Endometrial microvascular endothelial cells (primary cell): ENCODE results near the gene PRDM2. TPM values are rescaled to one million over a fixed set of nuclear protein-coding genes. Genes with fewer than 3 reads are reported as not detected.
"Not testable (repeated sequence)": the region's sequence is repeated elsewhere in the genome, so short reads cannot be mapped to it uniquely, and the experiment has no call there.

ENCODE experiments used
- in situ Hi-C: cut with HindIII; loops from 2 replicates; pipeline ENCODE4 v1.10.0; 2017; ENCODE audit warnings: low sequenced_read_pairs, low pct_unique_long_range_greater_than_20kb; ENCODE audit errors: inconsistent ontology term
- total RNA-seq: library from RNA; depleted of rRNA; stranded (reverse); fragments of >200 nt; gene quantifications from one replicate; pipeline ENCODE4 v1.2.3, GENCODE V29; 2015; ENCODE audit errors: inconsistent ontology term

PRDM2 gene
- total RNA-seq, 1 donor from 2014 or later, result 8.8 TPM

DNA sequence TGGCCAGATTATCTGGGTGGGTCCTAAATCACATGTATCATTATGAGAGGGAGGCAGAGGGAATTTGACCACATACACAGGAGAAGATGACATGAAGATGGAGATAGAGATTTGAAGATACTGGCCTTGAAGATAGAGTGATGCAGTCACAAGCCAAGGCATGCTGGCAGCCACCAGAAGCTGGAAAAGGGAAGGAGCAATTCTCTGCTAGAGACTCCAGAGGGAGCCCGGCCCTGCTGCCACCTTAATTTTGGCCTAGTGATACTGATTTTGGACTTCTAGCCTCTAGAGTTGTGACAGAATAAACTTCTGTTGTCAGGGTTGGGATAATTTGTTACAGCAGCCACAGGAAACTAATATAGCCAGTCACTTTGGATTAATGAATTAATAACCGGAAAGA, 2.2 kb upstream of the PRDM2 start:
- in situ Hi-C loops, result no loop called here

- in situ Hi-C loops, result no loop called here
These were observed 478 bp upstream of the PRDM2 start for GRCh38 chr1:13699510-13699909.

GRCh38 chr1:13700521-13701270, 708 bp downstream of the PRDM2 start:
- in situ Hi-C loops, result no loop called here

DNA sequence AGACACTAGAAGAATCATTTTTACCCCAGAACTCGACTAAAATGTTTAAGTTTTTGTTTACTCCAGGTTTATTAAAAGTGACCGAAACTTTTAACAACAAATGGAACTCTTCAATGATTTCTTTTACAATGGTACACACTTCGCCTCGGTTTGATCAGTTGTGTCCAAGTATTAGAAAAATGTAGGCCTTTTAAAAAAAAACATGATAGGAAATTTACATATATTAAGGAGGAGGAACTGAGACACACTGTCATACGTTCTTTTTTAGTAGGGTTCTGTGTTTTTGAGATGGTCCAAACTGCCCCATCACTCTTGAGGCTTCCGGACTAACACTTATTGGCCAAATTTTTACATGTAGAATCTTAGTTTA, 1.3 kb downstream of the PRDM2 start:
- in situ Hi-C loops, result no loop called here

GRCh38 chr1:13702425-13703127, 2.6 kb downstream of the PRDM2 start:
- in situ Hi-C loops, result no loop called here

GRCh38 chr1:13703128-13703513, 3.1 kb downstream of the PRDM2 start:
- in situ Hi-C loops, result no loop called here

DNA sequence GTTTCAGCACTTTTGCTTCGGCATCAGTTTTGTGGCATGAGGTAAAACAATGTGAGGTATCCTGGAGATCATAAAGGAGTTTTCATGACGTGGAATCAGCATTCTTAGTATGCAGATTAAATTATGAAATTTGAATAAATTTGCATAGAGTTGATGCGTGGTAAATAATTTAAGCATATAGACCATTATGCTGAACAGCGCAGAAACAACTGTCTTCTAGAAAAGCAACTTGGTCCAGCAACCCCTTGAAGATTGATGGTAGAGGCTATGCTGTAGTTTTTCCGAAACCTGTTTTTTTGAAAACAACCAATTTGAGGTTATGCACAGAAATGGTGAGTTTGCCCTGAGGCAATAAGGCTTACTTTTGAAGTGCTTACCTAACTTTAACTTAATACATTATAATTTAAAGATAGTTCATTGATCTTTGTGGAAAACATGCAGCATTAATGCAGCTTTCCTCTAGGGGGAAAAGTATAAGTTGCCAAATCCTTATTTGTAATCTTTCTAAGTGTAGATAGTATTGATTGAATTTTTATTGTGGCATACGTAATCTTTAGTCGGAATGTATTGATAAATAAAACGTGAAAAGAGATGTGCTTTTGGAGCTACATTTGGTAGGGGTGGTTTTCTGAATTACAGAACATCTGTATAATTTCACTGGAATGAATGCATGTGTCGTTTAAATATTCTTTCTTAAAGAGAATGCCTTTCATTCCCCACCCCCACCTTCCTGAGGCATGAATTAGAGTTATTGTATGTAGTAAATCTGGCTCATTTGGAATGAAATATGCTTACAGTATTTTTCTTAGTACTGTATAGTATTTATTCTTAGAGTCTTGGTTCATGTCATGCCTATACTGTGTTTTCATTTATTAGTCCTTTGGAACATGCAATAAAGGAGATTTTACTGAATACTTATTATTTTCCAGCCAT, 3.8 kb downstream of the PRDM2 start:
- in situ Hi-C loops, result no loop called here

DNA sequence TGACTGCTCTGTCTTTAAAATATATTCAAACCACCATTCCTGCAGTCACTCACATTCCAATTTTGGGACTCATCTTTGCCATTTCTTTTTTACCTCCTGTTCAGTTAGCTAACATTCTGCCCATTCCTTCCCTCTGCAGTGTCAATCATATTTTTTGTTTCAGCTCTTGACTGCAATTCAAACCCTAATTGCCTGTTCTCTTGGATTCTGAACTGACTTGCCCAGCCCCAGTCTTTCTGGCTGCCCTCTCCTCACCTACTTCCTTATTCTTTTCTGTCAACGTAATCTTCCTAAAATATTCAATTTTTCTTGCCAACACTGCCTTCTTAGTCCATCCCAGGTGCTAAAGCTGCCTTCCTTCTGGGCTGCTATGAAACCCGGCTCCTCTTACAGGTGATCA, 6.1 kb downstream of the PRDM2 start:
- in situ Hi-C loops, result no loop called here

- in situ Hi-C loops, result no loop called here
These were observed 7.2 kb downstream of the PRDM2 start for GRCh38 chr1:13707164-13707563.

- in situ Hi-C loops, result no loop called here
These were observed 8.5 kb downstream of the PRDM2 start for GRCh38 chr1:13708380-13708982.

- in situ Hi-C loops, result no loop called here
These were observed 10.1 kb downstream of the PRDM2 start for GRCh38 chr1:13710086-13710485.

GRCh38 chr1:13714851-13715250, 14.9 kb downstream of the PRDM2 start:
- in situ Hi-C loops, result no loop called here

GRCh38 chr1:13715616-13716287, 15.8 kb downstream of the PRDM2 start:
- in situ Hi-C loops, result not testable (repeated sequence)

GRCh38 chr1:13722808-13723360, 22.9 kb downstream of the PRDM2 start:
- in situ Hi-C loops, result no loop called here

DNA sequence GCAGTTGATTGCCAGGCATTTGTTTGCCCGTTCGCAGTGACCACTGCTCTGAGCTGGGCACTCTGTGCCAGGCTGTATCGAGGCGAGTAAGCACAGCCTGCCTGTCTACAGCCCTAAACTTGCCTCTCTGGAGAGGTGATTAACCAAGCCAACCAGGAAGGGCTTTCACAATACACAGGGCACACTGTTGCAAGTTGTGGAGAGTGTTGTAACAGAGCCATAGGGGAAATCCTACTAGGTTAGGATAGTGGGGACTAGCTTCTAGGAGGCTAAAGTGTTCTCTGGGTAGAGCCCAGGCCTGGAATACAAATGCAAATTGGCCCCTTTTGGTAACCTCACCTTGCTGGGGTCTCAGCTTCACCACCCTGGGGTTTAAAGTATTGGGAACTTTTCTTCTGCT, 23.8 kb downstream of the PRDM2 start:
- in situ Hi-C loops, result no loop called here

- in situ Hi-C loops, result no loop called here
These were observed 25.8 kb downstream of the PRDM2 start for GRCh38 chr1:13725714-13726175.

DNA sequence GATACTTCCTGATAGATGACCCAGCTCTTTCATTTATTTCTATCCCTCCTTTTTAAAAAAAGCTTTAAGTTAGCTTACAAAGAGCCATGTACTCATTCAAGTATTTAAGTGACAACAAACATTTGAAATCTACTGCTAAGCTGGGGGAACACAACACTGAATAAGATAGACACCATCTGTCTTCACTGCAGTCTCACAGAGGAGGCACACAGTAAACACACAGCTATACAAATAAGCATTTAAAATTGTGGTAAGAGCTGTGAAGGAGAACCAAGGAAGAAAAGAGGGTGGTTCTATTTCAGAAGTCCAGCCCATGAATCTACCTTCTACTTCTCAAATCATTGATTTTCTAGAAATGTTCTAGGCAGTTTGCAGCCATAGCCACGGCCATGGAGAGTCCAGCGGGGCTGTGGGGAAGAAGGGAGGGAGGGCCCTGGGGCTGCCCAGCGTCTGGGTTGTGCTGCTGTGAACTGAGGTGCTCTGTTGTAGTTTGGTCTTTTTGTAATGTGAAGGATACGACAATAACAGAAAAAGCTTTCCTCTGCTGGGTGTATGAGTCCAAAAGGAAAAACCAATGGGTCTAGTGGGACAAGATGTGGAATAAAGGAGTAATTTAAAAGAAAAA, 28.2 kb downstream of the PRDM2 start:
- in situ Hi-C loops, result no loop called here

GRCh38 chr1:13730291-13730690, 30.3 kb downstream of the PRDM2 start:
- in situ Hi-C loops, result no loop called here
